ENCODE results near the gene RFX5.

Gene RFX5

GRCh38 chr1:151369621-151370048 is 22.6 kb upstream of the RFX5 start:
- no peak for TF ChIP-seq CTCF (IDR thresholded peaks at IDR 0.05; ENCODE audit: control extremely low read depth, extremely low read depth, low read depth, missing control alignments)

GRCh38 chr1:151369302-151369610 is 22.2 kb upstream of the RFX5 start:
- no peak for DNase-seq (ENCODE audit: extremely low spot score)
- CTCF ChIA-PET = interaction anchor here (2.9 to 3.2 kb wide), 2 partner anchors 13 kb away, joined by 8 to 14 read pairs; no protein-coding TSS in a partner anchor
- TF ChIP-seq CTCF (IDR thresholded peaks at IDR 0.05; ENCODE audit: control extremely low read depth, extremely low read depth, low read depth, missing control alignments) = no peak
- POLR2A ChIA-PET = no interaction called here

More at GRCh38 chr1:151369621-151370048, 22.6 kb upstream of the RFX5 start:
- ChIA-PET POLR2A (no interaction called here), CTCF (interaction anchor here (1.2 to 2.9 kb wide), 2 partner anchors 13 to 14 kb away, joined by 4 to 8 read pairs; no protein-coding TSS in a partner anchor)
- DNase-seq (ENCODE audit: extremely low spot score) = no peak

DNA sequence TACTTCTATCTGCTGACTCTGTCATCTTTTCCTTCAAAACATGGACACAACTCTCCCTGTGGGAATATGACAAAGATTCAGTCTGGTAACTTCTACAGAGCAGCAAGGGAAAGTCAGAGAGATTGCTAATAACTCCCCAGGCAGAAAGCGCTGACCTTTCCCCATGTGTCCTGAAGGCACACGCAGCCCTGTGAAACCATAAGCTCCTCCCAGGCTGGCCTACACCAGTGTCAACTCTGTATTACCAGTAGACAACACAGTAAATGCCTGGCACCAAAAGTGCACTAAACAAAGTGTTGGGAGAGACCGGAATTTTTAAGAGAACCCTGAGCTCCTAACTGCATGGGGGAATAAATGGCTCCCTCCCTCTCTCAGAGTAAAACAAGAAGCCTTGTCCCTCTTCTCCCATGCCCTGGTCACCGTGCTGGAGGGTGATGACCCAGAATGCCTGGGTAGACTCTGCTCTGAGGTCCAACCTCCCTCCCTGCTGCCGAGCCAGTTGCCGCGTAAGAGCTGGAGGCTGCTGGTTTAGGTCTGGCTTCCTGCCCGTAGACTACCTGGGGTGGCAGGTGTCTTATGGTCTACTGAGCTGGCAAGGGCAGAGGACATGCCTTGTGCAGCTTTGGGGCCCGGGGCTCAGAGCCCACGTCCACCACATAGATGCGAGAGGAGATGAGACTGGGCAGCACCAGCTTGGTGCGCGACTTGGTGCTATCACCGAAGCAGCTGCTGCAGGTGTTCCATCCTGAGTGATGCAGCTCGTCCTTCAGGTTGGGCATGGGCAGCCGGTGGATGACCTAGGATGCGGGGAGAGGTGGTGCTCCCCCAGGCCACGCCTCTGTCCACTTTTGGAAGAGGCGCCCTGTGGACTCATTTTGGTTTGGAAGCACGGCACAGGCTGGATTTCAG is 21.6 kb upstream of the RFX5 start:
- TF ChIP-seq CTCF (IDR thresholded peaks at IDR 0.05; ENCODE audit: control extremely low read depth, extremely low read depth, low read depth, missing control alignments) = no peak
- ChIA-PET CTCF (interaction anchor here (0.9 to 3.2 kb wide), 4 partner anchors 10 to 18 kb away, joined by 3 to 14 read pairs (median 6); no protein-coding TSS in a partner anchor), POLR2A (no interaction called here)
- DNase-seq (ENCODE audit: extremely low spot score) = no peak

DNA sequence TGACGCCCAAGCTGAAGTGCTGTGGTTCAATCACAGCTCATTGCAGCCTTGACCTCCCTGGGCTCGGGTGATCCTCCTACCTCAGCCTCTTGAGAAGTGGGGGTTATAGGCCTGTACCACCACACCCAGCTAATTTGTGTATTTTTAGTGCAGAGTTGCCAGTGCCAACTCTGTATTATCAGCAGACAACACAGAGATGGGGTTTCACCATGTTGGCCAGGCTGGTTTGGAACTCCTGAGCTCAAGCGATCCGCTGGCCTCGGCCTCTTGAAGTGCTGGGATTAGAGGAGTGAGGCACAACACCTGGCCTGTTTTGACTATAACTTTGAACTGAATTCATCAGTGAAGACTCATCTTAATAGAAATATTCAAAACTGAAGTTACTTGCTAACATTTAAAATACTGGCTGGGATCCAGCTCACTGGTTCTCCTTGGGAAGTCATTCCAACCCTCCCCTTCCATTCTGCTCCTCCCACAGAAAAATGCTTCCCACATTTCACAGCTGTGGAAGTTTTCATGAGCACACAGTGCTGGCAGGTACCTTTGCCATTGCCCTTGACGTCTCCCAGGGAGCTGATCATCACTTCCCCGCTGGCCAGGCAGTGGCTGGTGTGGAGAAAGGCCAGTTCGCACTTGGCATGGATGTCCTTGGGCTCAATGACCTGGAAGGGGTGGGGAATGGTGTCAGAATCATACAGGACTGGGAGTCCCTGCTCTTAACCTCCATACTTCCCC is 20.8 kb upstream of the RFX5 start:
- ChIA-PET CTCF (interaction anchor here (0.9 to 3.2 kb wide), 5 partner anchors 11 to 17 kb away, joined by 3 to 14 read pairs (median 3); no protein-coding TSS in a partner anchor), POLR2A (no interaction called here)
- no peak for DNase-seq (ENCODE audit: extremely low spot score)
- no peak for TF ChIP-seq CTCF (IDR thresholded peaks at IDR 0.05; ENCODE audit: control extremely low read depth, extremely low read depth, low read depth, missing control alignments)

DNA sequence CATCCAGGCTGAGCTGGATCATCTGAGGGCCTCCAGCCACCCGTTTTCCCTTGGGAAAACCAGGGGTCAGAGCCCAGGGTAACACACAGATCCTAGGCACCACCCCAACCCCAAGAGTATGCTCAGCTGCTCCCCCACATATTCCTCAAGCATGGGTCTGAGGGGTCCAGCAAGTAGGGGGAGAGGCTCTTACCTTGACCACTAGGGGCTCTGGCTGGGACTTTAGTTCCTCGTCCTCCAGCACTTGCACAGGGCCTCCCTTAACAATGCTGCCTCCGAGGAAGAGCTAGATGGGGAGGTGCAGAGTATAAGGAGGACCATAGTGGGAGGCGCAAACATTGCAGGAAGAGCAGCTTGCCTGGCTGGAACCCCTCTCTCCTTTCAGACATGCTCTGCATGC is 17.9 kb upstream of the RFX5 start:
- POLR2A ChIA-PET = no interaction called here
- DNase-seq (ENCODE audit: extremely low spot score) = no peak
- TF ChIP-seq CTCF (IDR thresholded peaks at IDR 0.05; ENCODE audit: control extremely low read depth, extremely low read depth, low read depth, missing control alignments) = no peak
- CTCF ChIA-PET = interaction anchor here (1.2 to 1.3 kb wide), 2 partner anchors 9 to 64 kb away, joined by 3 to 5 read pairs; no protein-coding TSS in a partner anchor

DNA sequence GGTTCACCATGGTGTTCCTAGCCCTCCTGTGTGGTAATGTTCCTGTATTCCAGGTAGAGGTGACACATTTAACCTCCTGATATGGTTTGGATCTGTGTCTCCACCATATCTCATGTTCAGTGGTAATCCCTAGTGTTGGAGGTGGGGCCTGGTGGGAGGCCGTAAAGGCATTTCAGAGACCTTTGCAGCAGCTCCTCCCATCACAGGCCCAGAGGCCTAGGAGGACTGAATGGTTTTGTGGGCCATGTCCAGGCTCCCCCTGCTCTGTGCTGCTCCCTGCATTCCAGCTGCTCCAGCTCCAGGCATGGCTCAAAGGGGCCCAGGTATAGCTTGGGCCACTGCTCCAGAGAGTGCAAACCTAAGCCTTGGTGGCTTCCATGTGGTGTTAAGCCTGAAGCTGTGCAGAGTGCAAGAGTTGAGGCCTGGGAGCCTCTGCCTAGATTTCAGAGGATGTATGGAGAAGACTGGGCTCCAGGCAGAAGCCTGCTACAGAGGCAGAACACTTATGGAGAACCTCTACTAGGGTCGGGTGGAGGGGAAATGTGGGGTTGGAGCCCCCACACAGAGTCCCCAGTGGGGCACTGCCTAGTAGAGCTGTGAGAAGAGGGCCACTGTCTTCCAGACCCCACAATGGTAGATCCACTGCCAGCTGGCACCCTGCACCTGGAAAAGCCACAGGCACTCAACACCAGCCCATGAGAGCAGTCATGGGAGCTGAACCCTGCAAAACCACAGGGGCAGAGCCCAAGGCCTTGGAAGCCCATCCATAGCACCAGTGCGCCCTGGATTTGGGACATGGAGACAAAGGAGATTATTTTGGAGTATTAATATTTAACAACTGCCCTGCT is 15.5 kb upstream of the RFX5 start:
- ChIA-PET CTCF (no interaction called here), POLR2A (no interaction called here)
- TF ChIP-seq CTCF (IDR thresholded peaks at IDR 0.05; ENCODE audit: control extremely low read depth, extremely low read depth, low read depth, missing control alignments) = no peak
- no peak for DNase-seq (ENCODE audit: extremely low spot score)

Measured in GM10248 (cell line).